Adrenal gland (tissue), 12 donors: Measurements from ENCODE around the gene PPP3CA. TPM values are rescaled to one million over a fixed set of nuclear protein-coding genes. Genes with fewer than 3 reads are reported as not detected.

Experiments
- DNase-seq, 7 donors: peaks; one replicate each; pipeline ENCODE4 v3.0.0-alpha.2; 2019 to 2020
- H3K27ac ChIP-seq, 5 donors: fragments of 200-600 bp; sonication (generic) in 4 of 5; 1 replicate in 3 of 5; 2 replicates in 2 of 5; pipeline versions ENCODE4 v1.5.1 to v1.8.0; 2016 to 2020; ENCODE audit warnings: mild to moderate bottlenecking in 1 of 5
- H3K27me3 ChIP-seq: fragments of 200-600 bp; 2 replicates; pipeline ENCODE4 v1.8.0; 2021
- H3K36me3 ChIP-seq, 2 donors: fragments of 200-600 bp; replicated peaks in 1 of 2; 1 replicate in 1 of 2; 2 replicates in 1 of 2; pipeline versions ENCODE4 v1.5.1 to v1.8.0; 2018 to 2022
- H3K4me1 ChIP-seq, 2 donors: fragments of 200-600 bp; replicated peaks in 1 of 2; 1 replicate in 1 of 2; 2 replicates in 1 of 2; pipeline versions ENCODE4 v1.5.1 to v1.8.0; 2018 to 2021
- H3K4me3 ChIP-seq, 4 donors: fragments of 200-600 bp; sonication (generic) in 3 of 4; one replicate each; pipeline ENCODE4 v1.5.1; 2016 to 2018
- H3K9me3 ChIP-seq, 3 donors: fragments of 200-600 bp; sonication (generic) in 1 of 3; replicated peaks in 1 of 3; 1 replicate in 2 of 3; 2 replicates in 1 of 3; pipeline versions ENCODE4 v1.5.1 to v1.8.0; 2016 to 2021
- POLR2A ChIP-seq, 2 donors: fragments of 450-650 bp; IDR thresholded peaks; one replicate each; pipeline ENCODE4 v1.6.1; 2017; ENCODE audit warnings: antibody characterized with exemption in 2 of 2, mild to moderate bottlenecking in 2 of 2, moderate library complexity in 1 of 2
- WGBS, 4 donors: extraction: QIAGEN DNeasy Blood & Tissue Kit in 2 of 4; methylation state at CpG; one replicate each; pipeline versions ENCODE4 v1.1.5 to v1.1.7; 2013 to 2017; 5-methylcytosine and 5-hydroxymethylcytosine counted together
- intact Hi-C, 2 donors: fragments of 100-400 bp; cut with DNase I; formaldehyde crosslinking; loops; one replicate each; pipeline versions ENCODE4 v1.14.1 to v1.15.0; 2022 to 2023
- polyA plus RNA-seq, 3 donors: library from polyadenylated mRNA; stranded (reverse); fragments of 200-250 nt in 2 of 3; fragments of 350-450 nt in 1 of 3; fragmentation: Illumina TruSeq in 1 of 3; extraction: RNeasy Lipid Tissue Mini Kit (QIAGEN cat#74804) in 1 of 3; gene quantifications; one replicate each; pipeline ENCODE4 v1.2.3, GENCODE V29; 2013 to 2014
- total RNA-seq, 9 donors: library from RNA; depleted of rRNA in 4 of 9; stranded (reverse); fragments of >200 nt in 4 of 9; fragments of 120-200 nt in 1 of 9; fragmentation: NEBNext Ultra II Directional in 1 of 9; extraction: Animal tissue kit (Norgen Biotek cat#: 25700) in 1 of 9; gene quantifications; one replicate each; pipeline versions ENCODE4 v1.1.0 to v1.2.4, GENCODE V29; 2013 to 2023
- TF ChIP-seq, protein P1 (sequence below), 6 experiments: fragments of 450-650 bp in 4 of 6; fragments of 200-600 bp in 2 of 6; sonication (generic) in 1 of 6; IDR thresholded peaks; 1 replicate in 5 of 6; 2 replicates in 1 of 6; pipeline versions ENCODE4 v1.5.1 to v1.8.0; 2016 to 2021; ENCODE audit warnings: antibody characterized with exemption in 6 of 6, mild to moderate bottlenecking in 2 of 6, moderate library complexity in 1 of 6
- donor health status: healthy with polysubstance abuse.
- donor health status: Bipolar disorder and iron deficiency.
- donor health status: DM: yes; HTN: yes; CAD: no.
- donor health status: DM: no; HTN: no; CAD: no.
- donor health status: DM: no; HTN: no; CAD: no.
- donor health status: DM: yes; HTN: yes; CAD: no.

The PPP3CA gene
- total and polyA plus RNA-seq, 12 donors, result 13.8 to 138 (median 43.8) TPM

GRCh38 chr4:101284546-101284945 is 62.8 kb downstream of the PPP3CA start:
- WGBS, 4 donors, result 20 to 56% (median 35%) methylated on average over 1 of the region's 1 CpG
- H3K27ac ChIP-seq, result peak overlapping the region in 1 of 5 donors; percentile 10
- peaks cover 20 to 71% of the 10 kb centered on the region in 2 donors for H3K4me1 ChIP-seq
- intact Hi-C loops, result no loop called here
- no peak overlapping the region for H3K4me3 ChIP-seq
- no peak for TF ChIP-seq POLR2A (IDR thresholded peaks at IDR 0.05)
- TF ChIP-seq, protein P1, sequence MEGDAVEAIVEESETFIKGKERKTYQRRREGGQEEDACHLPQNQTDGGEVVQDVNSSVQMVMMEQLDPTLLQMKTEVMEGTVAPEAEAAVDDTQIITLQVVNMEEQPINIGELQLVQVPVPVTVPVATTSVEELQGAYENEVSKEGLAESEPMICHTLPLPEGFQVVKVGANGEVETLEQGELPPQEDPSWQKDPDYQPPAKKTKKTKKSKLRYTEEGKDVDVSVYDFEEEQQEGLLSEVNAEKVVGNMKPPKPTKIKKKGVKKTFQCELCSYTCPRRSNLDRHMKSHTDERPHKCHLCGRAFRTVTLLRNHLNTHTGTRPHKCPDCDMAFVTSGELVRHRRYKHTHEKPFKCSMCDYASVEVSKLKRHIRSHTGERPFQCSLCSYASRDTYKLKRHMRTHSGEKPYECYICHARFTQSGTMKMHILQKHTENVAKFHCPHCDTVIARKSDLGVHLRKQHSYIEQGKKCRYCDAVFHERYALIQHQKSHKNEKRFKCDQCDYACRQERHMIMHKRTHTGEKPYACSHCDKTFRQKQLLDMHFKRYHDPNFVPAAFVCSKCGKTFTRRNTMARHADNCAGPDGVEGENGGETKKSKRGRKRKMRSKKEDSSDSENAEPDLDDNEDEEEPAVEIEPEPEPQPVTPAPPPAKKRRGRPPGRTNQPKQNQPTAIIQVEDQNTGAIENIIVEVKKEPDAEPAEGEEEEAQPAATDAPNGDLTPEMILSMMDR (IDR thresholded peaks at IDR 0.05), result no peak
- no peak for DNase-seq
- no peaks in the 10 kb centered on the region for H3K36me3 ChIP-seq
- no peaks in the 10 kb centered on the region for H3K9me3 ChIP-seq
- H3K27me3 ChIP-seq, result no peaks in the 10 kb centered on the region

DNA sequence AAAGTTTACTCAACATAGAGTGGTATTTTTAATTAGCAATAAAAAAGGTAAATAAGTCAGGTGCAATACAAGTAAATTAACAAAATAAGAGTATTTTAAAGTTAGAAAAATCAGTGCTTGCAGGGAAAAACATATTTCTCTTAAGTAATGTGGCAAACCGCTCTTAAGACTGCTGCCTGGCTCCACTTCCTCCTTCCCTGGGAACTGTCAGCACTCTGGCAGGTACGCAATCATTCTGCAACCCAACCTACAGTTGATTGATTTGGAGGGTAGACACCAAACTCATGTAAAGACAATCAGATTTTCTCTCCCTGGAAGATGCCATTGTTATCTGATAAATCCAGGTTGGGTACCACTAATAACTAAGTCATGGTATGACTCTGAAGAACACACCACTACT is 63.9 kb downstream of the PPP3CA start:
- H3K36me3 ChIP-seq, result no peaks in the 10 kb centered on the region
- TF ChIP-seq, protein P1 (IDR thresholded peaks at IDR 0.05), result no peak
- no peak for TF ChIP-seq POLR2A (IDR thresholded peaks at IDR 0.05)
- no peaks in the 10 kb centered on the region for H3K27me3 ChIP-seq
- H3K4me1 ChIP-seq, result peaks cover 22 to 71% of the 10 kb centered on the region in 2 donors
- no peak overlapping the region for H3K27ac ChIP-seq
- no peak for DNase-seq
- no peak overlapping the region for H3K4me3 ChIP-seq
- 70 to 97% (median 85%) methylated on average over 2 of the region's 2 CpGs for WGBS, 4 donors
- intact Hi-C loops, result no loop called here
- no peaks in the 10 kb centered on the region for H3K9me3 ChIP-seq

GRCh38 chr4:101282076-101282844 is 65.1 kb downstream of the PPP3CA start:
- Histone ChIP-seq H3K27me3 (no peaks in the 10 kb centered on the region), H3K36me3 (no peaks in the 10 kb centered on the region), H3K27ac (no peak overlapping the region), H3K4me1 (peaks cover 21 to 68% of the 10 kb centered on the region in 2 donors), H3K4me3 (no peak overlapping the region), H3K9me3 (no peaks in the 10 kb centered on the region)
- no peak for DNase-seq
- TF ChIP-seq POLR2A (IDR thresholded peaks at IDR 0.05), result no peak
- TF ChIP-seq, protein P1 (IDR thresholded peaks at IDR 0.05), result no peak
- intact Hi-C loops, result no loop called here
- WGBS, 4 donors, result 84 to 92% (median 86%) methylated on average over 4 of the region's 4 CpGs

GRCh38 chr4:101280866-101281600 is 66.3 kb downstream of the PPP3CA start:
- DNase-seq, result no peak
- no peak for TF ChIP-seq POLR2A (IDR thresholded peaks at IDR 0.05)
- TF ChIP-seq, protein P1 (IDR thresholded peaks at IDR 0.05), result no peak
- intact Hi-C loops, result no loop called here
- no peaks in the 10 kb centered on the region for H3K36me3 ChIP-seq
- H3K9me3 ChIP-seq, result no peaks in the 10 kb centered on the region
- H3K27ac ChIP-seq, result no peak overlapping the region
- H3K4me3 ChIP-seq, result no peak overlapping the region
- WGBS, 4 donors, result 85 to 92% (median 89%) methylated on average over 3 of the region's 3 CpGs
- H3K4me1 ChIP-seq, result peaks cover 22 to 58% of the 10 kb centered on the region in 2 donors
- no peaks in the 10 kb centered on the region for H3K27me3 ChIP-seq
